GM18508 (cell line): Measurements from ENCODE around the gene RYR2.
"Not testable (repeated sequence)": the region's sequence is repeated elsewhere in the genome, so short reads cannot be mapped to it uniquely, and the experiment has no call there.

Source experiments
- ATAC-seq: cut with Tn5 transposase; IDR thresholded peaks from one replicate; pipeline ENCODE4 v1.9.1; 2021; ENCODE audit warnings: moderate number of reproducible peaks; ENCODE audit not compliant: insufficient read depth, unreplicated experiment

Gene RYR2

DNA sequence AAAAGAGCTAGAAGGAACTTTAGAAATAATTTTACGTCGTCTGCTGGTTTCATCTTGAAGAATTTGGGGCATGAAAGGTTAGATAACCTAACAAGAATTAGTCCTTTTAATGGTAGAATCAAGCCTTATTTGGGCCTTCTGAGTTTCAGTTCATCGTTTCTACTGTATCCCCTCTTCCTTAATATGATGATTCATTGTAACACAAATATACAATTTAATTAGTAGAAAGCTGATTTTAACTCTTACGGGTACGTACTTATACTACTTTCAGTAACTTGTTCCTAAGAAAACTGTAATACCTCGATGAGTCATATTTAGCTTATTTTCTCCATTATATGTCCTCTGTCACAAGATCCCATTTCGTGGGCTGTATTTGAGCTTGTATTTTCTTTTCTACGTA lies 264.7 kb downstream of the RYR2 start:
- no peak for ATAC-seq

DNA sequence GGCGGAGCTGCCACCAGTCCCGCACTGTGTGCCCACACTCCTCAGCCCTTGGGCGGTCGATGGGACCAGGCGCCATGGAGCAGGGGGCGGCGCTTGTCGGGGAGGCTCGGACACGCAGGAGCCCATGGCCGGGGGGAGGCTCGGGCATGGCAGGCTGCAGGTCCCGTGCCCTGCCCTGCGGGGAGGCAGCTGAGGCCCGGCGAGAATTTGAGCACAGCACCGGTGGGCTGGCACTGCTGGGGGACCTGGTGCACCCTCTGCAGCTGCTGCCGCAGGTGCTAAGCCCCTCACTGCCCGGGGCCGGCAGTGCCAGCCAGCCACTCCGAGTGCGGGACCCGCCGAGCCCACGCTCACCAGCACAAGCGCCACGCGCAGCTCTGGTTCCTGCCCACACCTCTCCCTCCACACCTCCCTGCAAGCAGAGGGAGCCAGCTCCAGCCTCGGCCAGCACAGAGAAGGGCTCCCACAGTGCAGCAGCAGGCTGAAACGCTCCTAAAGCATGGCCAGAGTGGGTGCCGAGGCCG lies 267.7 kb downstream of the RYR2 start:
- ATAC-seq: no peak

DNA sequence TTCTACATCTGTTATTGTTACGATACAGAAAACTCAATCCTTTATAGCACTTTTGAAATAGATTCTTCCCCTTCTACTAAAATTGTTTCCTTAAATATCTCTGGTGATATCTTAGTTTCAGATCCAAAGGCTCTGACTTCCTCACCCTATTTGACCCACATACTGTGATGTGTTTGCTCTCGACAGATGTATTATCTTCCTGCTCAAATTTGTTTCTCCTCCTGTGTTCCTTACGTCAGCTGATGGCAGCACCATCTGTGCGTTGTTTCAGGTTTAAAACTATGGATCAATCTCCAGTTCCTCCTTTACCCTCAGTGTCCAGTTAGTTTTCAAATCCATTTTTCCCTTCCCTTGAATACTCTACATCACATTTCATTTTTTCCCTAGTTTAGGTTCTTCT lies 274.4 kb downstream of the RYR2 start:
- no peak for ATAC-seq

DNA sequence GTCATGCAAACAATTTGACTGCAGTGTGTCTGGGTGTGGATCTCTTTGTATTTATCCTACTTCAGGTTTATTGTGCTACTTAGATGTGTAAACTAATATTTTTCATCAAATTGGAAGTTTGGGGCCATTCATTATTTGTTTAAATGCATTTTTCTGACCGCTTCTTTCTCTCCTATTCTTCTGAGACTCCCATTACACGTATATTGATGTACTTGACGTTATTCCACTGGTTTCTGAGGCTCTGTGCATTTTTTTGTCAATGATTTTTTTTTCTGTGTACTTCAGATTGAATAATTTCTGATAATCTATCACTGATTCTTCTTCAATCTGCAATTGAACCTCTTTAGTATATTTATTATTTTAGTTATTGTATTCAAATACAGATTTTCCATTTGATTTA lies 276.8 kb downstream of the RYR2 start:
- ATAC-seq: no peak

DNA sequence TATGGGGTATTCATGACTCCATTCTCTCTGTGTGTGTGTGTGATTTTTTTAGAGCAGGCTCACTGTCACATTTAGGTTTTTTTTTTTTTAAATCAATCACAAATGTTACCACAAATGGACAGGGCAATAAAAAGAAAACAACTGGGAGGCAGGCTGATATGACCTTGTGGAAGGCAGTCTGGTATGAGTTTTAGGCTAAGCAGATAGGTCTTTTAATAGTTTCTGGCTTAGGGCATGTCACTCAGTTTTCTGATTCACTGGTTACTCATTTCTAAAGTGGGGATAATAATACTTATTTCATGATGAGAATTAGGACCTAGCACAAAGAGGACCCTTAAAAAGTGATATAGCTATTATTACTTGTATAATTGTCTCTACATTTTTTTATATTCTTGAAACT lies 278.9 kb downstream of the RYR2 start:
- ATAC-seq: no peak

DNA sequence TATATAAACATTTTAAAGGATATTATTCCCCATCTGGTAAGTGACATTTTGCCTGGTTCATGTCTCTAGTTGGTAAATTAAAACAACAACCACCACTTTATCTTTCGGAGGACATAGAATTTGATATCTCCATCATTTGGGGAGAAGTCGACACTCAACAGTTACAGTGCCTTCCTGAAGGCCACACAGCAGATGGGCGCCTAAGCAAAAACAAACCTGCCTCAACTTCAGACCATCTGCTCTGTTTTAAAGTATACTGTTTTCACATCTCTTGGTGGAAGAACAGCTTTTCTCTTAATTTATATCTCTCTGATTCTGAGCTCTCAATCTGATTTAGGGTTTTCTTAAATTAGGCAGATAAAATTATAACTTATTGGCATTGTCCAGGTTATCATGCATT lies 282.2 kb downstream of the RYR2 start:
- ATAC-seq: no peak

DNA sequence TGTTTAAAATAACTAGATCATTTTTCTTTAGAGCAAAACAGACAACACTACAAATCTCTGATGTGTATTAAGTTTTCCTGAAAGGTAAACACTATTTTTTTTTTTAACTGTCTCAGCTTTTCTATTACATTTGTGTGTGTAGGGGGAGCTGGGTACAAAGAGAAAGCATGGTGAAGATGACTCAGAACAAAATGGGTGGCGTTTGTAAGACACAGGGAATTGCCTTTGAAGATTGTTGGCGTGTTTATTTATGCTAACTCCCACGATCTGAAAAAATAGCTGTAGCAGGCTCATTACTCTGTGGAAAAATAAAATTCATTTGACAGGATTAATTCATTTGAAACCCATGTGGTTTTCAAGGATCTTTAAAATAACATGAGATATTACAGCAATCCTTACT lies 285.1 kb downstream of the RYR2 start:
- ATAC-seq: no peak

DNA sequence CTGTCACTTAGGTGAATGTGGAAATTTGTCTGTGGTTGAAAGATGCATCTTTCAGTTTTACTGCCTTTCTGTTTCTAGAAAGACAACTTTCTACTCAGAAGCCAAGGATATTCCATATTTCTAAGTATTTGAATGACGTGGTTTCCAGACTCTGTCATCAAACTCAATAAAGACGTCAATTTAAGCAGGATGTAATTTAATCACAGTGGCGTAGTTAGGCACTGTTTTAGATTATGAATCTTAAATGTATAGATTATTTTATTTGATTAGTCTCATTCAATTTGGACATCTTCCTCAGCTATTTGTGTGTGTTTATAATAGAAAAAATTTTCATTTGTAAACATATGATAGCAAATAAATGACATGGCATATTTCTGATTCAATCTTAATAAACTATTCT lies 298.9 kb downstream of the RYR2 start:
- no peak for ATAC-seq

DNA sequence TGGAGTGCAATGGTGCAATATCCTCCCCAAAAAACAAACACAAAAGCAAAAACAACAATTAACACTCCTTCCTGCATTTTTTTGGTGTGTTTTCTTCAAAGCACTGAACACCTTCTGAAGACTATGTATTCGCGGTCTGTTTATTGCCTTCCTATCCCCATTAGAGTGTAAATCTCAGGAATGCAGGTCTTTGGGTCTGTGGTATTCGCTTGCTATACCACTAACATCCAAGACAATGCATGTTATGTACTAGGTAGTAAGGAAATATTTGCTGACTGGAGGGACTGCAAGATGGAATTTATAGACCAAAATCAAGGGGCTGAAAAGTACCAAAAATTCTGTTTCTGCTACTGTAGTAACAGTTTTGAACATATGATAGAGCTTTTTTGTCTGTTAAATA lies 299.4 kb downstream of the RYR2 start:
- ATAC-seq: no peak

DNA sequence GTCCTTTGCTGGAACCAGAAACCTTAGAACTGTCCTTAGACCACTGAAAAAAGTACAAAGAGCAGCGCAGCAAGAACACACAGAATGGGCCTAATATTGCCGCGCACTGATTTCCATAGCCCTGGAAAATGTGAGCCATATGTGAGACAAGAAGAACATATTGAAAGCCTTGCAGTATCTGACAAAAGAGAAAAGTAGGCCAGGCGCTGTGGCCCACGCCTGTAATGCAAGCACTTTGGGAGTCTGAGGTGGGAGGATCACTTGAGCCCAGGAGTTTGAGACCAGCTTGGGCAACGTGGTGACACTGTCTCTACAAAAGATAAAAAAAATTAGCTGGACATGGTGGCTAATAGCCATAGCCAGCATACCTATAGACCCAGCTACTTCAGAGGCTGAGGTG lies 300.7 kb downstream of the RYR2 start:
- no peak for ATAC-seq

DNA sequence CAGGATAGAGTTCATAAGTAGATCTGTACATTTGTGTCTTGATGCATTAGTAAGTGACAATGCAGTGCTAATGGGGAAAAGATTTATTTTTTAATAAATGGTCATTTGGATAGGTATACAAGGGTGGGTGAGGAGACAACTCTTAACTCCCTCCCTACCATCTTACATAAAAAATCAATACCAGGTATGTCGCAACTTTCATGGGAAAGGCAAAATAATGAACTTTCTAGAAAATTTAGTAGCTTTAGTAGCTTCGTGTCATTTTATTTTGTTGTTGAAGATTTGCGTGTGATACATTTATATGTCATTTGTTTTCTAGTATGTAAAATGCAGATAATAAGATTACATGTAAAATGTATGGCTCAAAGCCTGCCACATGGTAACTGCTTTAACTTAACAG lies 310.8 kb downstream of the RYR2 start:
- ATAC-seq: no peak

DNA sequence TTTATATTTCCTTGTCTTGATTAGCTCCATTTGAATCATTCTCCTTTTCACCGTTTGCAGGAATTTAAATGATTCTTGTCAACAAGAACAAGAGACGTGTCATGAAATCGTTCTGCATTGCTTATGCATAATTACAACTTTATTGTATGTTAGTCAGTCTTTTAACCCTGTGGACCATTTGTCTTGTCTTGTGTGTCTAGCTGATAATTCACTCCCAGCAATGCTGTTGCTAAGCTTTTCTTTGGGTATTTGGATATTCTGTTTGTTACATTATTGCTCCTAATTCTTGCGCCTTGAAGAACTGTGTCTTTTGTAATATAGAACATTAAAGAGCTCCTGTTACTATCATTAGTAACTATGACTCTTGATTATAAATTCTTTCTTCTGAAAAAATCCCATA lies 311.9 kb downstream of the RYR2 start:
- ATAC-seq: no peak

DNA sequence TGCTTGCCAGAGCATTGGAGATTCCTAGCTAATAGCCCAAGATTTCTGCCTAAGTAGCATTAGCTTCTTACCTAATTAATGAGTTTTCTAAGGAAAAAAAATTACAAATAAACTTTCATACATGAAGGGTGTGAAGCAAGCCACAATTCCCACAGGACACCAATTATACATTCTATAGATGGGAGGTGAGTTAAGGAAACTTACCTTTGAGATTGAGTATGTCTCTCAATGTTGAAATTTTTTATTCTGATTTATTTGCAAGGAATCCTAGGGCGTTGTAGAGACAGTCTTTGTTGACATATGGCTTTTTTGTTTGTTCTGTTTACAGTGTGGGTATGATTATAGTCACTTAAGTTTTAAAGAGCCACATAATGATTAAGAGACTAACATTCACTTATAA lies 313.0 kb downstream of the RYR2 start:
- ATAC-seq: no peak

DNA sequence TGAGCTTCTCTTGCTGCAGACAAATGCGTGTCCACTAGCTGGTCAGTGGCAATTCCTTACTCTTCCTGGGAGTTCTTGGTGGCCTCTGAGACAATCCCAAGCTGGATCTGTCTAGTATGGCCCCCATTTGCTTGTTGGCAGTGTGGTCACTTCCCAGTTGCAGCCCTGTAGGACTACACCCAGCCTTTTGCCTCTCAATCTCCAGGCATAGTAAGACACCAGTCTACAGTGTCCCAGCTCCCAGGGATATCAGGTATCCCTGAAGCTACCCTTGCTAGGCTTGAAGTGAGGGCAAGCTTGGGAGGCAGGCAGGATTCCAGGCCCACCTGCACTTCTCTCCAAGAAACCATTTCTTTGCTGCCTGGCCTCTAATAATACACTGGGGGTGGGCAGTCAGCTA lies 316.6 kb downstream of the RYR2 start:
- ATAC-seq: no peak

DNA sequence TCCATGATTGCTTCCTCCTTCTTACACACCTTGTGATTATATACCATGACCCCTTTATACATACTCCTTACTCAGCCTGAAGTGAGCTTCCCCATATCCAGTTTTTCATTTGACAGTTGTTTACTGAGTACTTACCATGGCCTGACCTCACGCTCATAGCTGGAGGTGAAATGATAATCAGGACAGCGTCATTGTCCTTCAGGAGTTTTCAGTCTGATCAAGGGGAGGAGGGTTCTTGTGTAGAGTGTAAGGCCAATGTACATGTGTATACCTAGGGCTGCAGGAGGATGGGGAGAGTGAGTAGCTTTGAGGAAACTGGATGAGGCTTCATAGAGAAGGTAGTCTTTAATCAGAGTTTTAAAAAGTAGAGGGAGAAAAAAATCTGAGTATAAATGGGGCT lies 325.8 kb downstream of the RYR2 start:
- ATAC-seq: no peak

DNA sequence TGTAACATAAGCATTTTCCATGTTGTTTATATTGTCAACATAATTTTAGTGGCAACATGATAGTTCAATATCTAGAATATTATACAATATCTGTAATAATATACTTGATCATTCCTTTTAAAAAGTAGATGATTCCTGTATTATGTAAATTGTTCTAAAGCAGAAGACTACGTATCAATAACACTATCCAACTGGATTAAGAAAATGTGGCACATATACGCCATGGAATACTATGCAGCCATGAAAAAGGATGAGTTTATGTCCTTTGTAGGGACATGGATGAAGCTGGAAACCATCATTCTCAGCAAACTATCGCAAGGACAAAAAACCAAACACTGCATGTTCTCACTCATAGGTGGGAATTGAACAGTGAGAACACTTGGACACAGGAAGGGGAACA lies 329.5 kb downstream of the RYR2 start:
- ATAC-seq: not testable (repeated sequence)

DNA sequence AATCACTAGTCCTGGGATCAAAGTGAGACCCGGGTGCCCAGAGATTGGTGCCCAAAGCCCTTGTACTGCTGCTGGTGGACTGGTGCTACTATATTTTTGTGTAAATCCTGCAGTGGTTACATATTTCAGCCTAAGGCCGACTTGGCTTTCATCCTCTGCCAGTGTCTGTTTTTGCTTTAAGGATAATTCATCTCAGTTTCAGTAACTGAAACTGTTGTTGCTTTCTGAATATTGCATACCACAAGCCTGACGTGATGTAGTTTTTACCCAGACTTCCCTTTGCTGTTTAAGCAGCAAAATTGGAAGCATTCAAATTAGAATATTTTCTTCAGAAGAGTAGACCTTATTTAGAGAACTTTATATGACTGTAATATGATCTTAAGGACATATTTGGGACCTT lies 341.8 kb downstream of the RYR2 start:
- ATAC-seq: no peak

DNA sequence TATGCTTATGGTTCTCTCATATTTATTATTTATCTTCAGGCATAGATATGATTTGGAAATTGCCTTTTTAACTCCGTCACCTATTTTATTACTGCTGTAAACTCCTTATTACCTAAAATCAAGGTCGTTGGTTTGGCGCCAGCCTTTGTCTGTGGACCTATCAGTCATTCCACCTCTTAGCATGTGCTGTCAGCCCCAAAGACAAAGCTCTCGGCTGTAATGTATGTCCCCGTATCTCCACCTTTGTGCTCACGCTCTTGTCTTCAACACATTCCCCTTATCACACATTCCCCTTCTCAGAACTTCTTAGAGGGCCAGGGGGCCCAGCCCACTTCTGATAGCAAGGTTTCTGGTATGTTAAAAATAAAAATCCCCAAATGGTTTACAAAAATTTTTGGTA lies 342.2 kb downstream of the RYR2 start:
- no peak for ATAC-seq

DNA sequence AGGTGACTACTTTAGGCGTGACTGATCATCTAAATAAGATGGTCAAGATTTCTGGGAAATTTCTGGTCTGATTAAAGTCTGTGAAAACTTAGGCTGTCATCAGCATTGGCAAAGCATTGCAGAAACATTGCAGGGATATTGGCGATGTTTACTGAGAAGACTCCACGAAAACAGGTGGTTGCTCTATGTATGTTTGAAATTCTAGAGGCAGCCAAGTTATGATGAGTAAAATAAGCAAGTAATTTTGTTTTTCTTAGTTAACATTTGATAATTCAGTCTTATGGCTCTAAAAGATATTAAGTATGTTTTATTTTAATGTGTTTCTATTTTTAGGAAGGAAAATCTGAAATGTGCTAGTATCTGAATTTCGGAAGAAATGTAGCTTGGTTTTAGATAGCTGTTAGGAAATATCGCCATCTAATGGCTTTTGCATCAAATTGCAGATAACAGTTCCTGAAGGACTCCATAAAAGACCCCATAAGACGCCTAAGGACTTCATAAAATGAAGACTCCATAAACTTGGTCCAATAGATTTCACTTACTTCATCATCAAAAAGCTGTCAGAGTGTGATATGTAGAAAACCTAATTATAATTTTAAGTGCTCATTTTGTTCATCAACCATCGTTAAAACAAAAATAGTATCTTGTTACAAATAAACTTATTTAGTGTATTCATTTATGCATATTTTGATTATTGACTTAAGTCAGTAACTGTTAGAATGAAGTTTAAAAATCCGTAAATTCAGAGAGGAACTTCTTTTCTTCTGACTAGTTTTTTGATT lies 344.6 kb downstream of the RYR2 start:
- no peak for ATAC-seq

DNA sequence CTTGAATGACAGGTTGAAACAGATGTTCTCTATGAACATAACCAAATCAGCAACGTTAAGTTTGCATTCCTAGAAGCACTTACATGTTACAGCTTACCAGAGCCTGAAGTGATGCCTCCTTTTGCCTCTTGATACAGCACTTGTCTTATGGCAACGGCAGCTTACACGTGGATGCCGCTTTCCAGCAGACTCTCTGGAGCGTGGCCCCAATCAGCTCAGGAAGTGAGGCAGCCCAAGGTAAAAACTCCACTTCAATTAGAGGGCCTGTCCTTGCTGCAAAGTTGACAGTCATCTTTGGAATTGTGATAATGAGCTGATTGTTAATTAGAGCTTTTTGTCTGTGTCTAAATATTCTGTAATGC lies 345.1 kb downstream of the RYR2 start:
- no peak for ATAC-seq

DNA sequence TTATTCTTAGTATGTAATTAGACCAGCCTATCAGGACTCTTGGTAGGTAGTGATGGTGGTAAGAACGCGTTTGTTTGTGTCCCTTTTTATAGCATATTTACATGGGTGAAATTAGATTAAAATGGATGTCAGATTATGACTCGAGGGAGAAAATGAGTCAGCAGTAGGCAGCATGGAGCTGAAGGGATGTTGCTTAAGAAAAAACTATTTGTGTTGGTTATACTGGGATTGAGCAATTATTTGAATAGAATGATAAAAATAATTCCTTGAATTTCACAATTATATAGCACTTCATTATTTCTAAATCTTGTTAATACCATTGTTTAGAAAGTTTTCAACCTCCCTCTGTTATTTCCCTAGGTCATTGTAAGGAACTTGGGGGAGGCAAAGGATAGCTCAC lies 348.8 kb downstream of the RYR2 start:
- no peak for ATAC-seq

DNA sequence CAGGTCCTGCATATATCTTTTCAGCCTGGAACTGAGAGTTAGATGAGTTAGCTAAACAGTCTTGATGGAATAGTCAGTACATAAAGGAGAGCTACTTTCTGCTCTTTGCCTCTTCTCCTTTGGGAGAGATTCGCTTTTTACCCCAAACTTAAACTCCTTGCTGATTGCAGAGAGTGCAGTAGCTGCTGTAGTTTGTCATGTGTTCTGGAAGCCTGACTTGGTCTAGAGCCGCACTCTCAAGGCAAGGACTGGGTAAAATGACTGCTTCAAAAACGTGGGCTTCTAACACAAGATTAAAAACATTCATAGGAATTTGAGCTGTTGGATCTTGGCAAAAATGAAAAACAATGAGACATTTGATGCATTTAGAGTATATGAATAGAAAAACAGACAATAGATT lies 351.6 kb downstream of the RYR2 start:
- ATAC-seq: no peak

DNA sequence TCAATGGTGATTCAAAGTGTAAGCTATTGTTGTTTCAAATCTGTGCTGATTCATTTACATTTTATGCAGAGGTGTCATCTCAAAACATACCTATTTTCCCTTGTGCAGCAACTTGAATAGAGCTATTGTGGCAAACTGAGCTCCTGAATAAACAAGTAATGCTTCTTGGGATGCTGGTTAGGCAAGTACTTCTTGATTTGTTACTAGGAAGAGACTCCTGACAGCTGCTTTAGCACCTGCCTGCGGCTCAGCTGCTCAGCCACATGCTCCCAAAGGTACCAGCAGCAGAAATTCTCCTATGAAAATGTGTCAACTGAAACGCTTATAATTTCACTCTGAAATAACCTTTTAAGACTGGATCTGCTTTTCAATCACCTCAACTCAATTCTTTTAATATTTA lies 352.3 kb downstream of the RYR2 start:
- ATAC-seq: no peak
